GM12875 (cell line): Measurements from ENCODE around the gene HAND2.

Experiments used
- H3K4me3 ChIP-seq: one replicate; pipeline ENCODE4 v1.5.1; 2011; ENCODE audit warnings: low read depth, low read length, control low read depth
- TF ChIP-seq, protein P1 (sequence below): IDR thresholded peaks from 2 replicates; pipeline ENCODE4 v1.5.1; 2011; ENCODE audit warnings: low read depth, mild to moderate bottlenecking, control low read depth, inconsistent platforms, low read length, moderate library complexity, borderline replicate concordance; ENCODE audit not compliant: insufficient read depth

The HAND2 gene

DNA sequence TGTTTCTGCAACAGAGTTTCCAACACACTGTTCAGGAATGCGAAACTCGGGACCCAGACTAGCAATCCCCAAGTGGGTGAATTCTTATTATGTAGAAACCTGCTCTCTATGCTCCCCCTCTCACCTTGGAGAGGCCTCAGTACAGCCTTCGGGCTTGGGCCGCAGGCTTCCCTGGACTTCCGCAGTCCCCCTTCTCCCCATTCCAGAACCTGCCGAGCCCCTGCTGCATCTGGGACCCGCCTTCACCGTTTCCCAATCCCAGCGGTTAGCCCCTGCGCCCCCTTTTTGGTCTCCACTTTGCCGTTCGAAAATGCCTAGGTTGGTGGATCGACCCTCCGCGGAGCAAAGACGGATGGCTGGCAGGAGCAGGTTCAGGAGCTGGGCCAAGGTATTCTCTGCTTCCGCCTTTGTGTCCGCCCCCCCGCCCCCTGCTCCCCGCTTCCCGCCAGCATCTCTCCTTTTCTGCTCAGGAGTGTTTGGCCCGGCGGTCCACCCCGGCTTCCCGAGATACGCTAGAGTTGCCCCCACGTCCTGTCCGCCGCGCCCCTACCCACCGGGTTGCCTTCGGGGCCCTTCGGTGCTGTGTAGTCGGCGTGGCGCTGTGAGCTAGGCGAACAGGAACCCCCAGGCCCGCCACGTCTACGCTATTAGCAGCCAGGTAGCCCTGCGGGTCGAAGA is 11.5 kb downstream of the HAND2 start:
- TF ChIP-seq, protein P1, sequence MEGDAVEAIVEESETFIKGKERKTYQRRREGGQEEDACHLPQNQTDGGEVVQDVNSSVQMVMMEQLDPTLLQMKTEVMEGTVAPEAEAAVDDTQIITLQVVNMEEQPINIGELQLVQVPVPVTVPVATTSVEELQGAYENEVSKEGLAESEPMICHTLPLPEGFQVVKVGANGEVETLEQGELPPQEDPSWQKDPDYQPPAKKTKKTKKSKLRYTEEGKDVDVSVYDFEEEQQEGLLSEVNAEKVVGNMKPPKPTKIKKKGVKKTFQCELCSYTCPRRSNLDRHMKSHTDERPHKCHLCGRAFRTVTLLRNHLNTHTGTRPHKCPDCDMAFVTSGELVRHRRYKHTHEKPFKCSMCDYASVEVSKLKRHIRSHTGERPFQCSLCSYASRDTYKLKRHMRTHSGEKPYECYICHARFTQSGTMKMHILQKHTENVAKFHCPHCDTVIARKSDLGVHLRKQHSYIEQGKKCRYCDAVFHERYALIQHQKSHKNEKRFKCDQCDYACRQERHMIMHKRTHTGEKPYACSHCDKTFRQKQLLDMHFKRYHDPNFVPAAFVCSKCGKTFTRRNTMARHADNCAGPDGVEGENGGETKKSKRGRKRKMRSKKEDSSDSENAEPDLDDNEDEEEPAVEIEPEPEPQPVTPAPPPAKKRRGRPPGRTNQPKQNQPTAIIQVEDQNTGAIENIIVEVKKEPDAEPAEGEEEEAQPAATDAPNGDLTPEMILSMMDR: no peak
- H3K4me3 ChIP-seq: no peak overlapping the region

- TF ChIP-seq, protein P1: no peak
Observed at GRCh38 chr4:173517781-173518424, 12.1 kb downstream of the HAND2 start.

GRCh38 chr4:173516621-173517524 is 13.2 kb downstream of the HAND2 start:
- TF ChIP-seq, protein P1: no peak
- H3K4me3 ChIP-seq: no peak overlapping the region

More at GRCh38 chr4:173517781-173518424, 12.1 kb downstream of the HAND2 start:
- H3K4me3 ChIP-seq: no peak overlapping the region

- TF ChIP-seq, protein P1: no peak
Observed at GRCh38 chr4:173515458-173515857, 14.6 kb downstream of the HAND2 start.

GRCh38 chr4:173514641-173515217 is 15.3 kb downstream of the HAND2 start:
- no peak overlapping the region for H3K4me3 ChIP-seq
- TF ChIP-seq, protein P1: no peak

More at GRCh38 chr4:173515458-173515857, 14.6 kb downstream of the HAND2 start:
- no peak overlapping the region for H3K4me3 ChIP-seq

DNA sequence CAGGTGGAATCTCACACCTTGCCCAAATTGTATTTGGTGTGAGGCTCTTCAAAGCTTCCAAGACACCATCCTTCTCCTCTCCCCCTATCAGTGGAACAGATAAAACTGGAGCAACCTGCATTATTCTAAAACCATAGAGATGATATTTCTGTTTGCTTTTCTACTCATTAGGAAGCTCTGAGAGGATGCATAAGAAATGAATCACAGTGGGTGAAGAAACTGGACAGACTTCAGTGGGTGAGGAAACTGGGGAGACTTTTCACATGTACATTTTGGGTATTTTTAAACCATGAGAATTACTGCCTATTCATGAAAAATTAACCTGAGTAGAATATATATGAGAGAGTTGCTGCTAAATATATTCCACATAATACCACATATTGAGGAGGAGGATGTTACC is 16.4 kb downstream of the HAND2 start:
- H3K4me3 ChIP-seq: no peak overlapping the region
- TF ChIP-seq, protein P1: no peak
